NB4 (cell line): ENCODE data around the gene IRF2BP2.

ENCODE experiments used
- MYC ChIP-seq: IDR thresholded peaks from 2 replicates; pipeline ENCODE4 v1.6.1; 2011; ENCODE audit warnings: low read depth, low read length
- POLR2A ChIP-seq: IDR thresholded peaks from 2 replicates; pipeline ENCODE4 v1.6.1; 2011; ENCODE audit warnings: mild to moderate bottlenecking; ENCODE audit not compliant: insufficient read length; ENCODE audit errors: extremely low read depth
- TF ChIP-seq, protein P1 (sequence below): IDR thresholded peaks from one replicate; pipeline ENCODE4 v1.5.1; 2012; ENCODE audit warnings: low read depth, low read length
- TF ChIP-seq, protein P2 (sequence below): IDR thresholded peaks from 2 replicates; pipeline ENCODE4 v1.6.1; 2011; ENCODE audit warnings: low read depth, low read length

DNA sequence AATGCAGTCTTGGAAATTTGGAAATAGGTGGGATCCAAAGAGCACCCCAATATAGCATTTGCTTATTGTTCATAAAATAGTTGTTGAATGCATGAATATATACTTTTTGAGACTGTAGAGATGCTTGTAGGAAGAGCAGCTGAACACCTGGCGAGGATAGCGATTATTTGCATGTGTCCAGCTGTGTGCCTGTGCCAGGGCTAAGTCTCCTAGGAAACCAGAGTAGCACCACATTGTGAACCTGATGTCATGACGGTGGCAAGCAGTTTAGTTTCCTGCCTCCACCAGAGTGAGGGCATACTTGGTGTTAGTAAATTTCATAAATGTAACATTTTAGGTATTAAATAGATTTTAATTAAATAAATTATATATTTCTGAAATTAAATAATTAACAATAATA is 37.3 kb upstream of the IRF2BP2 start:
- TF ChIP-seq, protein P1, sequence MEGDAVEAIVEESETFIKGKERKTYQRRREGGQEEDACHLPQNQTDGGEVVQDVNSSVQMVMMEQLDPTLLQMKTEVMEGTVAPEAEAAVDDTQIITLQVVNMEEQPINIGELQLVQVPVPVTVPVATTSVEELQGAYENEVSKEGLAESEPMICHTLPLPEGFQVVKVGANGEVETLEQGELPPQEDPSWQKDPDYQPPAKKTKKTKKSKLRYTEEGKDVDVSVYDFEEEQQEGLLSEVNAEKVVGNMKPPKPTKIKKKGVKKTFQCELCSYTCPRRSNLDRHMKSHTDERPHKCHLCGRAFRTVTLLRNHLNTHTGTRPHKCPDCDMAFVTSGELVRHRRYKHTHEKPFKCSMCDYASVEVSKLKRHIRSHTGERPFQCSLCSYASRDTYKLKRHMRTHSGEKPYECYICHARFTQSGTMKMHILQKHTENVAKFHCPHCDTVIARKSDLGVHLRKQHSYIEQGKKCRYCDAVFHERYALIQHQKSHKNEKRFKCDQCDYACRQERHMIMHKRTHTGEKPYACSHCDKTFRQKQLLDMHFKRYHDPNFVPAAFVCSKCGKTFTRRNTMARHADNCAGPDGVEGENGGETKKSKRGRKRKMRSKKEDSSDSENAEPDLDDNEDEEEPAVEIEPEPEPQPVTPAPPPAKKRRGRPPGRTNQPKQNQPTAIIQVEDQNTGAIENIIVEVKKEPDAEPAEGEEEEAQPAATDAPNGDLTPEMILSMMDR = no peak
- TF ChIP-seq, protein P2, sequence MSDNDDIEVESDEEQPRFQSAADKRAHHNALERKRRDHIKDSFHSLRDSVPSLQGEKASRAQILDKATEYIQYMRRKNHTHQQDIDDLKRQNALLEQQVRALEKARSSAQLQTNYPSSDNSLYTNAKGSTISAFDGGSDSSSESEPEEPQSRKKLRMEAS = no peak
- no peak for TF ChIP-seq POLR2A
- TF ChIP-seq MYC = no peak
